ENCODE measurements around the gene RARS1. TPM values are rescaled to one million over a fixed set of nuclear protein-coding genes. Genes with fewer than 3 reads are reported as not detected.

Gene RARS1
- total and polyA plus RNA-seq, 7 donors: 27.2 to 69.3 (median 39.6) TPM

DNA sequence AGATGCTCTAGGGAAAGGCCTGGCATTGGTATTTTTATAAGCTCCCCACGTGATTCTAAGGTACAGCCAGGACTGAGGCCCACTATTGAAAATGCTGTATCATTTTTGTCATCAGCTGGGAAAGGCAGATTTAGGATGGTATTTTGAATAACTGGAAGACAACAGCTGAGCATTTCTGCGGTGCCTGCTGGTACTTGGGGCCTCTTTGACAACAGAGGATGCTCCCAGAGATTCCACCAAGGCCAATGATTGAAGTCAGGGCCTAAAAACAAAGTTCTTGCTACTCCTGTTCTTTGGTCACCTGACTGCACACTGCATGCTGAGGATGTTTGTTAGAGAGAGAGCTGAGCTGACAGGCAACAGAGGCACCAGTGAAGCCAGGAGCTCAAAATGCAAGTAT is 50.9 kb downstream of the RARS1 start:
- Histone ChIP-seq H3K4me3 (no peak overlapping the region), H3K4me1 (no peaks in the 10 kb centered on the region), H3K36me3 (ENCODE audit: insufficient read depth in 1 of 2, low read depth in 1 of 2) (no peaks in the 10 kb centered on the region), H3K27me3 (ENCODE audit: insufficient read depth in 3 of 3, low read length in 2 of 3) (peaks cover 0 to 11% (median 2%) of the 10 kb centered on the region in 3 donors), H3K27ac (no peak overlapping the region), H3K9me3 (no peaks in the 10 kb centered on the region)
- TF ChIP-seq, protein P1, sequence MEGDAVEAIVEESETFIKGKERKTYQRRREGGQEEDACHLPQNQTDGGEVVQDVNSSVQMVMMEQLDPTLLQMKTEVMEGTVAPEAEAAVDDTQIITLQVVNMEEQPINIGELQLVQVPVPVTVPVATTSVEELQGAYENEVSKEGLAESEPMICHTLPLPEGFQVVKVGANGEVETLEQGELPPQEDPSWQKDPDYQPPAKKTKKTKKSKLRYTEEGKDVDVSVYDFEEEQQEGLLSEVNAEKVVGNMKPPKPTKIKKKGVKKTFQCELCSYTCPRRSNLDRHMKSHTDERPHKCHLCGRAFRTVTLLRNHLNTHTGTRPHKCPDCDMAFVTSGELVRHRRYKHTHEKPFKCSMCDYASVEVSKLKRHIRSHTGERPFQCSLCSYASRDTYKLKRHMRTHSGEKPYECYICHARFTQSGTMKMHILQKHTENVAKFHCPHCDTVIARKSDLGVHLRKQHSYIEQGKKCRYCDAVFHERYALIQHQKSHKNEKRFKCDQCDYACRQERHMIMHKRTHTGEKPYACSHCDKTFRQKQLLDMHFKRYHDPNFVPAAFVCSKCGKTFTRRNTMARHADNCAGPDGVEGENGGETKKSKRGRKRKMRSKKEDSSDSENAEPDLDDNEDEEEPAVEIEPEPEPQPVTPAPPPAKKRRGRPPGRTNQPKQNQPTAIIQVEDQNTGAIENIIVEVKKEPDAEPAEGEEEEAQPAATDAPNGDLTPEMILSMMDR (IDR thresholded peaks at IDR 0.05): no peak
- 60 to 69% (median 65%) methylated on average over 2 of the region's 2 CpGs for WGBS, 3 donors
- ATAC-seq (no peak), DNase-seq (no peak)
- intact Hi-C loops (cut with DNase I): no loop called here

DNA sequence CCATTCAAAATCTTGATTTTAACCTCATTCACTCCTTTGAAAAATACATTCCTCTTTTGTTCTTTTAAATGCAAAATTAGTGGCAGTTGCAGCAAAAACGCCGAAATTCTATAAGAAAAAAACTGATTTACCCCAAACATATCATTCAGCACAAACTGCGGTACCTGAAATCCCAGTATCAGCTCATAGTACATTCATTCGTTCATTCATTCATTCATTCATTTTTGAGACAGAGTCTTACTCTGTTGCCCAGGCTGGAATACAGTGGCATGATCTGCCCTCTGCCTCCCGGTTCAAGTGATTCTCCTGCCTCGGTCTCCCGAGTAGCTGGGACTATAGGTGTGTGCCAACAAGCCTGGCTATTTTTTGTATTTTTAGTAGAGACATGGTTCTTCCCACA is 63.3 kb downstream of the RARS1 start:
- DNase-seq (no peak), ATAC-seq (no peak)
- Histone ChIP-seq H3K36me3 (ENCODE audit: insufficient read depth in 1 of 2, low read depth in 1 of 2) (peaks cover 8 to 13% of the 10 kb centered on the region in 2 donors), H3K9me3 (no peaks in the 10 kb centered on the region), H3K4me1 (peaks cover 12% of the 10 kb centered on the region), H3K4me3 (no peak overlapping the region), H3K27me3 (ENCODE audit: insufficient read depth in 3 of 3, low read length in 2 of 3) (no peaks in the 10 kb centered on the region), H3K27ac (no peak overlapping the region)
- WGBS, 3 donors: 95 to 96% (median 96%) methylated on average over 7 of the region's 7 CpGs
- intact Hi-C loops (cut with DNase I): no loop called here
- TF ChIP-seq, protein P1 (IDR thresholded peaks at IDR 0.05): no peak

DNA sequence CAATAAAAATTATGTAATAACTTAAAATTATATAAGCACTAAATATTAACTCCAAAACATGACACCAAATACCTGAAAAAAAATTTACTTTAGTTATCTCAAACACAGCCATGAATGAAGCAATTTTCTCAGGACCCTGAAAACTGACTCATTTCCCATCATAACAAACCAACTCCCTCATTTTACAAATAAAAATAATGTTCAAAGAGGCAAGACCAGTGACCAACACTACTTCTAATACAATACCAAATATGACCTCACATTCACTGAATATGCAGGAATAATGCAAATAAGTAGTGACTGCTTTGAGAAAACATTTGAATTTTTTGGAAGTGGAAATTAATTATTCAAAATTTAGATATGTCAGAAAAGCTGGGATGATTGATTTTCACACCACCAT is 64.4 kb downstream of the RARS1 start:
- no peaks in the 10 kb centered on the region for H3K27me3 ChIP-seq (ENCODE audit: insufficient read depth in 3 of 3, low read length in 2 of 3)
- no peak overlapping the region for H3K27ac ChIP-seq
- no peak overlapping the region for H3K4me3 ChIP-seq
- TF ChIP-seq, protein P1 (IDR thresholded peaks at IDR 0.05): no peak
- no peaks in the 10 kb centered on the region for H3K9me3 ChIP-seq
- peaks cover 12% of the 10 kb centered on the region for H3K4me1 ChIP-seq
- intact Hi-C loops (cut with DNase I): no loop called here
- no peak for DNase-seq
- peaks cover 8 to 18% of the 10 kb centered on the region in 2 donors for H3K36me3 ChIP-seq (ENCODE audit: insufficient read depth in 1 of 2, low read depth in 1 of 2)
- no peak for ATAC-seq

DNA sequence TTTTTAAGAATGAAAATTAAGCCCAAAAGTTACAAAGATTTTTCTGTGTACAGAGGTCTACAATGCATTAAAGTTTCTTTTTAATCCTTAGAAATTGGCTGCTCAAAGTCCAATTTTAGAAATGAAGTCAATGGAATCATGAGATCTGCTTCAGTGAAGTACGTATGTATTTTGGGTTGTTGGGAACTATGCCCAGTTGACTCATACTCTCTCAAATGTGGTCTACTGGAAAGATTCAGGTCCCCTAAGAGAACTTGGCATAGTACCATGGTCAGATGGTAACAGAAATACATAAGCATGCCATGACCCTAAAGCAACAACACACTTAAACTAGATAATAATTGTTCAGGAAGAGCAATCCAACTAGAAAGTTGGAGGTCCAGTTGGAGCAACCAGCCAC is 65.9 kb downstream of the RARS1 start:
- WGBS, 3 donors: 17 to 41% (median 20%) methylated on average over 1 of the region's 1 CpG
- Histone ChIP-seq H3K36me3 (ENCODE audit: insufficient read depth in 1 of 2, low read depth in 1 of 2) (peaks cover 8 to 32% of the 10 kb centered on the region in 2 donors), H3K27me3 (ENCODE audit: insufficient read depth in 3 of 3, low read length in 2 of 3) (no peaks in the 10 kb centered on the region), H3K4me1 (peaks cover 12% of the 10 kb centered on the region), H3K27ac (peak overlapping the region; percentile 53), H3K4me3 (no peak overlapping the region), H3K9me3 (no peaks in the 10 kb centered on the region)
- DNase-seq (no peak), ATAC-seq (peak; percentile 74 to 91 (median 82))
- intact Hi-C loops (cut with DNase I): no loop called here
- TF ChIP-seq, protein P1 (IDR thresholded peaks at IDR 0.05): no peak

DNA sequence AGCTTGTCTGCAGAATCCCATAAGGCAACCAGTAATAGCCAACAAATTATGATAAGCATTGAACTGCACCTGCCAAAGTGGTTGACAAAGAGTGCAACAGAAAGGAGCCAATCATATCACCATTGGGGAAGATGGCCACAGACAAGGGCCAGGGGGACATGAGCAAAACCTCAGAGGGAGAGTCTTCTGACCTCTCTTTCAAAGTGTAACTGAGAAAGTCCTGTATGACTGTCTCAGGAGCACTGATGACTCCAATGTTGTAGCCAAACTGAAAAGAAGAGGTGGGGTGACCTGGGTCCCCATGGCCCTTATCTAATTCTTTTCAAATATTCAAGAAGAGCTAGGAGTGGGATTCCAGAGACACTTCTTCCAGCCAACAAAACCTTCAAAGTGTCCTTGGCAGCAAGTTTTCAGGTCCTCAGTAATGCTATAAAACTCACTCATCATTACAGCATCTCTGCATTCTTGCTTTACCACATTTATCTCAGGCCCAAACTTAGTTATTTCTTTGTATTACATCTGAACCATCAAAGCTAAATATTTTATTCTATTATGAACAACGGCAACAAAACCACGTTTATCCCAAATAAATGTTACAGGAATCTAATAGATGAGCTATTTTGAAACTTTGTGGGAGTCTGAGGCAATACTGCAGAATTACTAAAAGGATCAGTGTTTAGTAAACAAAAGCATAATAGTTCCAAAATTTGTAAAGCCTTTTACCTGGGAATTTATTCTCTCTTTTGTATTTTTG is 67.3 kb downstream of the RARS1 start:
- H3K36me3 ChIP-seq (ENCODE audit: insufficient read depth in 1 of 2, low read depth in 1 of 2): peaks cover 10 to 46% of the 10 kb centered on the region in 2 donors
- H3K4me1 ChIP-seq: peaks cover 12% of the 10 kb centered on the region
- intact Hi-C loops (cut with DNase I): no loop called here
- ATAC-seq (no peak), DNase-seq (no peak)
- H3K27ac ChIP-seq: no peak overlapping the region
- TF ChIP-seq, protein P1 (IDR thresholded peaks at IDR 0.05): no peak
- 92 to 95% (median 93%) methylated on average over 2 of the region's 2 CpGs for WGBS, 3 donors
- no peaks in the 10 kb centered on the region for H3K27me3 ChIP-seq (ENCODE audit: insufficient read depth in 3 of 3, low read length in 2 of 3)
- H3K4me3 ChIP-seq: no peak overlapping the region
- no peaks in the 10 kb centered on the region for H3K9me3 ChIP-seq
